HG03558 (cell line): ENCODE results near the gene NPHP4.

Experiments
- ATAC-seq: cut with Tn5 transposase; IDR thresholded peaks from one replicate; pipeline ENCODE4 v1.9.1; 2021; ENCODE audit warnings: moderate number of reproducible peaks; ENCODE audit not compliant: unreplicated experiment; ENCODE audit errors: extremely low read depth

Gene NPHP4

GRCh38 chr1:5826601-5827000 is 165.6 kb downstream of the NPHP4 start:
- no peak for ATAC-seq

- no peak for ATAC-seq
Observed at GRCh38 chr1:5822726-5823125, 169.5 kb downstream of the NPHP4 start.

- ATAC-seq, result no peak
Observed at GRCh38 chr1:5822266-5822665, 170.0 kb downstream of the NPHP4 start.

DNA sequence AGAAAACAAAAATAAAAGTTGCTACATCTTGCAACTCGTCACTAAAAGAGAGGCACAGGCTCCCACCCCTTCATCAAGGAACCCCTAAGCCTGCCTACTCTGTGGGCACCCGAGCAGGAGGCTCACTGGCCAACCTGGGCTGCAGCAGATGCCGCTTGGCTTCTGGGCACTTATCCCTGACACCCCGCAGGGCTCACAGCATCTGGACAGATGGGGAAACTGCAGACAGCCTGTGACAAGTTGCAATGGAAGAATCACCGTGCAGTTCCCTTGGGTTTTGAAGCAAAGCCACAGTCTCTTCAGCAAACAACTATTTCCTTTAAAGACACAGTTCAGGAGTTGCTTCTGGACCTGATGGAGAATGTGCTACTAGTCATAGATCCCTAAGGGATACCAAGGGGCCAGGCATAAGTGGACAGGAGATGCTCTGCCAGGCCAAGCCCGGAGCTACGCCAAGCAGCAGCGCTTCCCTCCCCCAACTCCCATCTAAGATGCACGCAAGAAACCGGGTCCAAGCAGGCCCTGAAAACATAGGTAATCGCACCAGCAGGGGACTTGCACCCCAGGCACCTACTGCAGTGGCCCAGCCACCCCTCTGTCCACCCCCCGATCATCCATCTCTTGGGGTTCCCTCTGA is 170.6 kb downstream of the NPHP4 start:
- ATAC-seq, result no peak

DNA sequence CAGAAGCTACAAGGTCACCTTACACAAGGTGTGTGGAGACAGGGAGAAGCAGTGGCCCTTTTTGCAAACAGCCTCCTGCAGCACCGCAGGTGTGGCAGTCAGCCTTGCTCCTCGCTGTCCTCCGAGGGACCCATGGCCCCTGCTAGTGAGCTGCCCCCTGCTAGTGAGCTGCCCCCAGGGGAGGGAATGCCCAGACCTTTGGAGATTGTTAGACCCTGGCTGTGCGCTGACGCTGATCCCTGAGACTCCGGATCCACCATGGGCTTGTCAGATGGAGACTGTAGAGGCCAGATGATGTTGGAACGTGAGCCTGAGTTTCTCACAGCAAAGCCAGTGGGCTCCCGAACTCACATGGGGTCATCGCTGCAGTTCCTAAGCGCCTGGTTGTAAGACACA is 172.2 kb downstream of the NPHP4 start:
- no peak for ATAC-seq

- ATAC-seq, result no peak
Observed at GRCh38 chr1:5819391-5820025, 172.7 kb downstream of the NPHP4 start.

DNA sequence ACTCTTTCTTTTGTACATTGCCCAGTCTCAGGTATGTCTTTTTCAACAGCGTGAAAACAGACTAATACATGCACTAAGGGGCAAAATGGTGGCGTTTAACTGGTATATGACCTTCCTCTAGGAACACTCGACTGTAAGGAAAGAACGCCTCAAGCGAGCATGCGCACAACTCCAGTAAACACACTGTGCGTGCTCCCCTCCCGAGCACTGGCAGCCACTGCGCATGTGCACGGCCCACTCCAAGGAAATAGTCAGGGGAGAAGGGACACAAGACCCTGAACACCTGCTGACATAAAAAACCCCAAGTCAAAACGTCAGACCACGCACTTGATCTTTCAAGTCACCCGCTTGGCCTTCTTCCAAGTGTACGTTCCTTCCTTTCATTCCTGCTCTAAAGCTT is 173.5 kb downstream of the NPHP4 start:
- ATAC-seq, result no peak

- ATAC-seq, result no peak
Observed at GRCh38 chr1:5815716-5816115, 176.5 kb downstream of the NPHP4 start.

- no peak for ATAC-seq
Observed at GRCh38 chr1:5815211-5815610, 177.0 kb downstream of the NPHP4 start.

- no peak for ATAC-seq
Observed at GRCh38 chr1:5814046-5814619, 178.1 kb downstream of the NPHP4 start.

DNA sequence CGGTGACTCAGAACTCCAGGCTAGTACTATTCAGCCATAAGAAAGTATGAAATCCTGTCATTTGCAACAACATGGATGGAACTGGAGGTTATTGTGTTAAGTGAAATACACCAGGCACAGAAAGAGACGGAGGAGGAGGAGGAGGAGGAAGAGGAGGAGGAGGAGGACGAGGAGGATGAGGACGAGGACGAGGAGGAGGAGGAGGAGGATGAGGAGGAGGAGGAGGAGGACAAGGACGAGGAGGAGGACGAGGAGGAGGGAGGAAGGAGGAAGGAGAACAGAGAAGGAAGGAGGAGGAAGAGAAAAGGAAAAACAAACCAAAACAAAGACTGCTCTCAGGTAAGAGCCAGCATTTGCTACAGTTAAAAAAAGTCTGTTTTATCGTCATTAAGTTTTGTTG is 178.7 kb downstream of the NPHP4 start:
- no peak for ATAC-seq
